Fibroblast of lung (primary cell): ENCODE results near the gene CREB3L1. TPM values are rescaled to one million over a fixed set of nuclear protein-coding genes. Genes with fewer than 3 reads are reported as not detected.

Experiments used
- DNase-seq, 2 donors: peaks; one replicate each; pipeline versions ENCODE4 v3.0.0 to v3.0.0-alpha.2; 2010; ENCODE audit warnings: low read depth in 2 of 2
- H2AFZ ChIP-seq: 2 replicates; pipeline ENCODE4 v1.5.1; 2012; ENCODE audit warnings: low read length, control low read depth, inconsistent platforms
- H3K27ac ChIP-seq: 2 replicates; pipeline ENCODE4 v1.5.1; 2011; ENCODE audit warnings: low read length, control low read depth; ENCODE audit not compliant: insufficient read depth
- H3K27me3 ChIP-seq: 2 replicates; pipeline ENCODE4 v1.5.1; 2011; ENCODE audit warnings: mild to moderate bottlenecking, low read length; ENCODE audit not compliant: control insufficient read depth, insufficient read depth
- H3K36me3 ChIP-seq: 2 replicates; pipeline ENCODE4 v1.5.1; 2011; ENCODE audit warnings: low read length; ENCODE audit not compliant: control insufficient read depth, insufficient read depth
- H3K4me1 ChIP-seq: 2 replicates; pipeline ENCODE4 v1.5.1; 2011; ENCODE audit warnings: low read length; ENCODE audit not compliant: control insufficient read depth, insufficient read depth; ENCODE audit errors: extremely low read depth
- H3K4me2 ChIP-seq: 2 replicates; pipeline ENCODE4 v1.5.1; 2011; ENCODE audit warnings: low read length, control low read depth; ENCODE audit not compliant: insufficient read depth; ENCODE audit errors: extremely low read depth
- H3K4me3 ChIP-seq, 4 experiments: fragments of 200-600 bp in 1 of 4; sonication (generic) in 1 of 4; replicated peaks in 1 of 4; 2 replicates each; pipeline ENCODE4 v1.5.1; 2011 to 2016; ENCODE audit warnings: low read length in 4 of 4, low read depth in 3 of 4, mild to moderate bottlenecking in 3 of 4, control low read depth in 2 of 4, inconsistent platforms in 1 of 4, mixed read lengths in 1 of 4; ENCODE audit not compliant: insufficient read depth in 1 of 4; ENCODE audit errors: control extremely low read depth in 1 of 4
- H3K79me2 ChIP-seq: 2 replicates; pipeline ENCODE4 v1.5.1; 2012; ENCODE audit warnings: mild to moderate bottlenecking, low read length, inconsistent platforms; ENCODE audit not compliant: control insufficient read depth, insufficient read depth
- H3K9ac ChIP-seq: 2 replicates; pipeline ENCODE4 v1.5.1; 2011; ENCODE audit warnings: mild to moderate bottlenecking, low read length, control low read depth; ENCODE audit not compliant: insufficient read depth
- H3K9me3 ChIP-seq: 2 replicates; pipeline ENCODE4 v1.5.1; 2012; ENCODE audit warnings: low read depth, low read length; ENCODE audit not compliant: control insufficient read depth, insufficient read depth
- H4K20me1 ChIP-seq: 2 replicates; pipeline ENCODE4 v1.5.1; 2011; ENCODE audit warnings: low read length; ENCODE audit not compliant: control insufficient read depth, insufficient read depth; ENCODE audit errors: extremely low read depth
- EZH2 ChIP-seq: IDR thresholded peaks from 2 replicates; pipeline ENCODE4 v1.5.1; 2012; ENCODE audit warnings: low read length, control low read depth, mild to moderate bottlenecking; ENCODE audit errors: missing control alignments
- polyA plus RNA-seq, 2 donors: library from polyadenylated mRNA; depleted of rRNA in 1 of 2; stranded (reverse) in 1 of 2; unstranded in 1 of 2; fragments of >200 nt; gene quantifications; 2 replicates each; pipeline ENCODE4 v1.2.1, GENCODE V29; 2011 to 2012; ENCODE audit warnings: missing spikeins in 1 of 2
- total RNA-seq: library from RNA; depleted of rRNA; stranded (reverse); fragments of >200 nt; gene quantifications from 2 replicates; pipeline ENCODE4 v1.2.1, GENCODE V29; 2014
- TF ChIP-seq, protein P1 (sequence below), 2 donors: IDR thresholded peaks in 1 of 2; conservative IDR thresholded peaks in 1 of 2; 1 replicate in 1 of 2; 2 replicates in 1 of 2; pipeline ENCODE4 v1.5.1; 2011 to 2012; ENCODE audit warnings: low read length in 2 of 2, control low read depth in 1 of 2, inconsistent platforms in 1 of 2, low read depth in 1 of 2, mild to moderate bottlenecking in 1 of 2

The CREB3L1 gene
- total and polyA plus RNA-seq, 2 donors (not counting 1 experiment from before 2014, with no cell fraction given), result 18.8 to 28.4 TPM

DNA sequence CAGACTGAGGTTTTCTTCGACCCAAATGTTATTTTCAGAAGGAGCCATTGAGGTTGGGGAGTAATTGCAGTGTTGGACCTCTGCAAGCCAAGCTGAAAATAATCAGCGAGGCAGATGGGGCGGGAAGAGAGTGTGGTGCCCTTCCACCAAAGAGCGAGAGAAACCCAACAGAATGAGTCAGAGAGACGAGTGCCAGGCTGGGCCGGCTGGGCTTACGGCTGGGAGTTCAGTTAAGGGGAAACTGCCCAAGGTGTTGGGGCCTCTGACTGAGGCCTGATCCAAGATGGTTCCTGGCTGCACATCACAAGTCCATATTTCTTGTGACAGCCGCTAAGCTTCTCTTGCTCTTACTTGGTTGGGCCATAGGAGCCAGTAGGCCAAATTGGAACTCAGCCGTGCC is 30.4 kb upstream of the CREB3L1 start:
- Histone ChIP-seq H3K27ac (no peak overlapping the region), H3K4me3 (no peak overlapping the region), H3K9me3 (no peaks in the 10 kb centered on the region), H4K20me1 (no peaks in the 10 kb centered on the region), H3K4me2 (no peak overlapping the region), H3K36me3 (no peaks in the 10 kb centered on the region), H3K79me2 (no peaks in the 10 kb centered on the region), H3K27me3 (no peaks in the 10 kb centered on the region), H3K4me1 (peaks cover 28% of the 10 kb centered on the region), H3K9ac (no peak overlapping the region), H2AFZ (no peak overlapping the region)
- peak; percentile 55 to 67 for DNase-seq
- TF ChIP-seq, protein P1, sequence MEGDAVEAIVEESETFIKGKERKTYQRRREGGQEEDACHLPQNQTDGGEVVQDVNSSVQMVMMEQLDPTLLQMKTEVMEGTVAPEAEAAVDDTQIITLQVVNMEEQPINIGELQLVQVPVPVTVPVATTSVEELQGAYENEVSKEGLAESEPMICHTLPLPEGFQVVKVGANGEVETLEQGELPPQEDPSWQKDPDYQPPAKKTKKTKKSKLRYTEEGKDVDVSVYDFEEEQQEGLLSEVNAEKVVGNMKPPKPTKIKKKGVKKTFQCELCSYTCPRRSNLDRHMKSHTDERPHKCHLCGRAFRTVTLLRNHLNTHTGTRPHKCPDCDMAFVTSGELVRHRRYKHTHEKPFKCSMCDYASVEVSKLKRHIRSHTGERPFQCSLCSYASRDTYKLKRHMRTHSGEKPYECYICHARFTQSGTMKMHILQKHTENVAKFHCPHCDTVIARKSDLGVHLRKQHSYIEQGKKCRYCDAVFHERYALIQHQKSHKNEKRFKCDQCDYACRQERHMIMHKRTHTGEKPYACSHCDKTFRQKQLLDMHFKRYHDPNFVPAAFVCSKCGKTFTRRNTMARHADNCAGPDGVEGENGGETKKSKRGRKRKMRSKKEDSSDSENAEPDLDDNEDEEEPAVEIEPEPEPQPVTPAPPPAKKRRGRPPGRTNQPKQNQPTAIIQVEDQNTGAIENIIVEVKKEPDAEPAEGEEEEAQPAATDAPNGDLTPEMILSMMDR (conservative IDR thresholded peaks at IDR 0.05 in 1 of 2, IDR thresholded peaks at IDR 0.05 in 1 of 2; ENCODE audit: low read depth in 1 of 2, low read length in 2 of 2), result no peak
- no peak for TF ChIP-seq EZH2

DNA sequence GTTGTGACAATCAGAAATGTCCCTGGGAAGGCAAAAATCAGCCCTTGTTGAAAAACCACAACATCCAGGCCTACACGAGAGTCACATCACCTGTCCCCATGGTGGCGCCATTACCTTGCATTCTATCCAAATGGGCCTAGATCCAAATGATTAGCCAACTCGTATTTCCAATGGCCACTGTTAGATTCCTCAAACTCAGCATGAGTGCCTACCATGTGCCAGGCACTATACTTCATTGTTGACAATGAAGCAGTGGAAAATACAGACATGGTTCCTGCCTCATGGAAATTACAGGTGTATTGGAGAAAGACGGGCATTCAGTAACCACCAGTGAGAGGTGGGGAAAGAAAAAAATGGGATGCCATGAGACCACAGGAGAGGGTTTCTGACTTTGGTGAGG is 29.8 kb upstream of the CREB3L1 start:
- no peaks in the 10 kb centered on the region for H3K79me2 ChIP-seq
- DNase-seq, result peak; percentile 43 to 48
- TF ChIP-seq, protein P1 (conservative IDR thresholded peaks at IDR 0.05 in 1 of 2, IDR thresholded peaks at IDR 0.05 in 1 of 2; ENCODE audit: low read depth in 1 of 2, low read length in 2 of 2), result peak in 1 of 2 donors; percentile 3
- TF ChIP-seq EZH2, result no peak
- H4K20me1 ChIP-seq, result no peaks in the 10 kb centered on the region
- H3K4me2 ChIP-seq, result no peak overlapping the region
- H3K4me3 ChIP-seq, result no peak overlapping the region
- peaks cover 26% of the 10 kb centered on the region for H3K4me1 ChIP-seq
- H3K27ac ChIP-seq, result peak overlapping the region; percentile 91
- no peak overlapping the region for H2AFZ ChIP-seq
- H3K9me3 ChIP-seq, result no peaks in the 10 kb centered on the region
- H3K9ac ChIP-seq, result no peak overlapping the region
- no peaks in the 10 kb centered on the region for H3K36me3 ChIP-seq
- no peaks in the 10 kb centered on the region for H3K27me3 ChIP-seq

DNA sequence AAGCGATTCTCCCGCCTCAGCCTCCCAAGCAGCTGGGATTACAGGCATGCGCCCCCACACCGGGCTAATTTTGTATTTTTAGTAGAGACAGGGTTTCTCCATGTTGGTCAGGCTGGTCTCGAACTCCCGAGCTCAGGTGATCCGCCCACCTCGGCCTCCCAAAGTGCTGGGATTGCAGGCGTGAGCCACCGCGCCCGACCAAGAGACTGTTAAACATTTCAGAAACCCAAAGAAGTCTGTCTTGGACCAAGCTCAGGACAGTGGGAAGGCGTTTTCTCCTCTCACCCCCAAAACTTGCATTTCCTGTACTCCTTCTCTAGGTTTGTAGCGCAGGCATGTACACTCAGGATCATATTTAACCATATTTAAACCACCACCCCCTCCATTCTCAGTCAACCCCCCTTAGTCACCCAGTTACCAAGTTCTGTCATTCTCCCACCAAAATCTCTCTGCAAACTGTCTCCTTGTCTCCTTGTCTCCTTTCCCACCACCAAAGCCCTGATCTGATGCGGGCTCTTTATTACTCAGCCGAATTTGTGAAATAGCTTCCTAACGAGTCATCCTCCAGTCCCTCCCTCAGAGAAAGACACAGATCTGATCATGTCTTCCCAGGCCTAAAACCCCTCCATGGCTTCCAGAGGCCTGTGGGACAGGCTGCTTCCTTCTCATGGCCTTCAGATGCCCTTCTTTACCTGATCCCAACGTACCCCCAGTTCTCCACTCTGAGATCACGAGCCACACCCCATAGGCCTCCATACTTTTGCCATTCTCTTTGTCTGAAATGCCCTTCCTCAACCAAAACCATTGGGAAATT is 29.0 kb upstream of the CREB3L1 start:
- no peak overlapping the region for H3K9ac ChIP-seq
- H3K79me2 ChIP-seq, result no peaks in the 10 kb centered on the region
- no peaks in the 10 kb centered on the region for H3K9me3 ChIP-seq
- H2AFZ ChIP-seq, result no peak overlapping the region
- DNase-seq, result peak; percentile 88 to 98
- no peaks in the 10 kb centered on the region for H3K36me3 ChIP-seq
- peak overlapping the region; percentile 91 for H3K27ac ChIP-seq
- no peak overlapping the region for H3K4me3 ChIP-seq
- TF ChIP-seq, protein P1 (conservative IDR thresholded peaks at IDR 0.05 in 1 of 2, IDR thresholded peaks at IDR 0.05 in 1 of 2; ENCODE audit: low read depth in 1 of 2, low read length in 2 of 2), result no peak
- TF ChIP-seq EZH2, result no peak
- H3K27me3 ChIP-seq, result no peaks in the 10 kb centered on the region
- H4K20me1 ChIP-seq, result no peaks in the 10 kb centered on the region
- peaks cover 23% of the 10 kb centered on the region for H3K4me1 ChIP-seq
- H3K4me2 ChIP-seq, result no peak overlapping the region
